GM19463 (cell line): ENCODE results near the gene MOV10.
"Not testable (repeated sequence)": the region's sequence is repeated elsewhere in the genome, so short reads cannot be mapped to it uniquely, and the experiment has no call there.

Source experiments
- ATAC-seq: cut with Tn5 transposase; IDR thresholded peaks from one replicate; pipeline ENCODE4 v1.9.1; 2021; ENCODE audit warnings: mild to moderate bottlenecking, moderate library complexity; ENCODE audit not compliant: unreplicated experiment

MOV10 gene

DNA sequence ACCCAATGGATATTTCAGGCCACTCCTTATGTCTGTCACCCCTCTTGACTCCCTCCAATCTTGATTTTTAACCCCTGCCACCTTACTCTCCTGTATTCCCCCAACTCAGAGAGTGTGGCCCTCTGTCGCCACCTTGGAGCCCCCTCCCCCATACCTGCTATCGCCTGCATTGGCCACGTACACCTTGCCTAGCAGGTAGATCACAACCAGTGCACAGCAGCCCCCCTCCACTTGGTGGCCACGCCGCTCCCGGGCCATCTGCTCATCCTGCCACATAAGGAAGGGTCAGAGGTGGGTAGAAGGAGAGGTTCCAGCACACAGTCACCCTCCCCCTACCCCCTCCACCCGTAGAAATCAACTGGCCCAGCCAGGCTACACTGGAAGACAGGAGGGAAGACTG is 37.7 kb downstream of the MOV10 start:
- no peak for ATAC-seq

DNA sequence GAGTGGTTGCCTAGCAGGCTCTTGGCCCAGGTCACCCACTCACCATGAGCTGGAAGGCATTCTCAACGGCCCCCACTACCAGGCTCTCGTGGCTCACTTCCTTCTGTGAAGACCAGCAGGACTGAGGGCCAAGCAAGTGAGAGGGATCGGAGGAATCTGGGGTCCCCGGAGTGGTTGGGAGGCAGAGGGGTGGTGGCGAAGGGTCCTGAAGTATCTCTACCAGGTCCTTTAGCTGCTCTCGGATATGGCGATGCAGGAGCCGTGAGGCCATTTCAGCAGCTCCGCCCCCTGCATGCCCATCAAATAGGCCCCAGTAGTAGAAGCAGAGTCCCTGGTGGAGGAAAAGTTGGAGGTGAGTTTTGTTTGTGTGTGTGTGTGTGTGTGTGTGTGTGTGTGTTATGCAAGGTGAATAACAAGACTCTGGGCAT is 38.3 kb downstream of the MOV10 start:
- ATAC-seq = no peak

GRCh38 chr1:112713466-112714312 is 39.2 kb downstream of the MOV10 start:
- ATAC-seq = peak; percentile 20

- no peak for ATAC-seq
Measured at GRCh38 chr1:112714313-112715263, 40.1 kb downstream of the MOV10 start.

- peak; percentile 70 for ATAC-seq
Measured at GRCh38 chr1:112715264-112716053, 41.0 kb downstream of the MOV10 start, which contains the start of gene PPM1J. PPM1J (minus strand) TSS chr1:112715332; CDS start chr1:112715301, 31 bp downstream.

- ATAC-seq = peak; percentile 29
Measured at GRCh38 chr1:112716133-112716720, 41.8 kb downstream of the MOV10 start.

- no peak for ATAC-seq
Measured at GRCh38 chr1:112717263-112717873, 42.9 kb downstream of the MOV10 start.

DNA sequence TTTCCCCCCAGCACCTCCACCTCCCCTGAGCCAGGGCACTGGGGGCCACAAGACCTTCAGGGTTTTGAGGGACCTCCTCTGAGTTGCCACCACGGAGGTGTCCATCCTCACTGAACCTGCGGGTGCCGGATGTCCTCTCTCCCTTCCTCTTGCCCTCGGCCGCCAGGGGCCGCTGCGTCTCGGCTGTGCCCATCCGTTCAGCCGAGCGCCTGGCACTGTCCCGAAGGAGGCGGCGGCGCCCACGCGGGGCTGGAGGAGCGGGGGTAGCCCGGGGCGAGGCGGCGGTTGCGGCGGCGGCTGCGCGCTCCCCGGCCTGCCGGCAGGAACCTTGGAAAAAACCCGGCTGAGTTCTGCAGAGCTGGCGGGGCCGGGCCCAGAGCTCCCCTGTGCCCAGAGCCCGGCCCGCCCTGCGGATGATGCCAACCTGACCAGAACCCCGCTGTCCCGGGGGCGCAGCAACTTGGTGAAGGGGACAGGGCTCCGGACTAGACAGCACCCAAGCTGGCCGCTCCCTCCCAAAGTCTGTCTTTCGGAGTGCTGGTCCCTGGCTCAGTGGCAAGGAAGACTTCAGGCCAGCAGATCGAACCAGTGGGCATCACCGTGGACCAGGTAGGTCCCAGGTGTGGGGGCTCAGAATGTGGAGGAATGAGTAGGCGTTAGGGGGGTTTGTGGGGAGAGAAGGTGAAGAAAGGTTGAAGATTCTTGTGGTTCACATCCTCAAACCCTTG is 44.4 kb downstream of the MOV10 start:
- peak; percentile 20 for ATAC-seq

- ATAC-seq = no peak
Measured at GRCh38 chr1:112719706-112720105, 45.2 kb downstream of the MOV10 start.

- ATAC-seq = no peak
Measured at GRCh38 chr1:112720800-112721199, 46.3 kb downstream of the MOV10 start.

DNA sequence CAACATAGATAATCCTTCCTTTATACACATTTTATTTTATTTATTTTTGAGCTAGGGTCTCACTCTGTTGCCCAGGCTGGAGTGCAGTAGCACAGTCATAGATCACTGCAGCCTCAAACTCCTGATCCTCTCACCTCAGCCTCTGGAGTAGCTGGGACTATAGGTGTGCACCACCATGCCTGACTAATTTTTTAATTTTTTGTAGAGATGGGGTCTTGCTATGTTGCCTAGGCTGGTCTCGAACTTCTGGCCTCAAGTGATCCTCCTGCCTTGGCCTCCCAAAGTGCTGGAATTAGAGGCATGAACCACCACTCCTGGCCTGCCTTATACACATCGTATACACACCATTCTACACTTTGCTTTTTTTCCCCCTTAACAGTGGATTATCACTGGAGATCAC is 46.8 kb downstream of the MOV10 start:
- not testable (repeated sequence) for ATAC-seq

- ATAC-seq = no peak
Measured at GRCh38 chr1:112721966-112722524, 47.6 kb downstream of the MOV10 start.

GRCh38 chr1:112722601-112723510 is 48.4 kb downstream of the MOV10 start:
- no peak for ATAC-seq

DNA sequence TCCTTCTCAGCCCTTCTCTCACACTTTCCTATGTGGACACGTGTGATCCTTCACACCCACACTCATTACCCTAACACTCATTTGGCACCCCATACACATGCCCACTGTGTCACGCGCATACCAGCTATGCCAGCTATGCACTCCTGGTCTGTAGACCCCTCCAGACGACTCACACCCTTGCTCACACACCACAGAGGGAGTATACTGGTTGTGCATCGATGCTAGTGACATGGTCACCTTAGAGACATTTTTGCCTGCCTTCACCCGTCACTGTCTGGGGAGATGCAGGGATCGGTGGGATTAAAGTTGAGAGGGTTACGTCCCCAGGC is 49.0 kb downstream of the MOV10 start:
- no peak for ATAC-seq

GRCh38 chr1:112724240-112724639 is 49.8 kb downstream of the MOV10 start:
- not testable (repeated sequence) for ATAC-seq

DNA sequence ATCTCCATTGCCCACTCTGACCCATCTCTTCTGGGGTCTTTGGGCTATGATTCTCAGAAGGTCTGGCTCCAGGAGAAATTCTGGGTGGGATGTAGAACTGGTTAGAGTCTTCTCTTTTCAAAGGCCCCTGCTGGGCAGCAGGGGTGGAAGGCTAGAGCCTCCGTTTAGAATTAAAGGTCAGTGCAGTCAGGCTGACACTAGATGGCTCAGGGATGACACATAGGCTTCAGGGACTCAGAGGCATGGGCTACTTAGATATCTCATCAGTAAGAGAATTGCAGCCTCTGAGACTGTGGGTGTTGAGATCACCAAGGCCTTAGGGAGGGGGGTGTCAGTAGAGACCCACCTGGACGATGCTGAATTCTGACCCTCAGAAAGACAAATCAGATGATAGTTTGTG is 53.3 kb downstream of the MOV10 start:
- no peak for ATAC-seq

- not testable (repeated sequence) for ATAC-seq
Measured at GRCh38 chr1:112728306-112728971, 54.0 kb downstream of the MOV10 start.
